Astrocyte of the cerebellum (primary cell): ENCODE measurements around the gene PARD6A.

Source experiments
- DNase-seq: peaks from one replicate; pipeline ENCODE4 v3.0.0-alpha.2; 2011; ENCODE audit warnings: low read depth
- H3K4me3 ChIP-seq: 2 replicates; pipeline ENCODE4 v1.5.1; 2011; ENCODE audit warnings: mild to moderate bottlenecking, low read depth, low read length, moderate library complexity
- CTCF ChIP-seq: IDR thresholded peaks from 2 replicates; pipeline ENCODE4 v1.5.1; 2012; ENCODE audit warnings: low read length, low read depth, moderate library complexity, mild to moderate bottlenecking; ENCODE audit errors: missing control alignments
- in situ Hi-C: cut with HindIII; loops from 2 replicates; pipeline ENCODE4 v1.10.0; 2017; ENCODE audit warnings: low sequenced_read_pairs

Gene PARD6A

GRCh38 chr16:67710607-67711006, 49.8 kb downstream of the PARD6A start:
- in situ Hi-C loops, result no loop called here
- H3K4me3 ChIP-seq, result no peak overlapping the region
- DNase-seq, result no peak
- no peak for TF ChIP-seq CTCF
